ENCODE results near the gene RBPMS2.

GRCh38 chr15:64779630-64780029 is 4.2 kb upstream of the RBPMS2 start:
- TF ChIP-seq CTCF (IDR thresholded peaks at IDR 0.05) (no peak), POLR2A (IDR thresholded peaks at IDR 0.05) (no peak), EP300 (IDR thresholded peaks at IDR 0.05) (no peak)
